ENCODE data around the gene METTL15. TPM values are rescaled to one million over a fixed set of nuclear protein-coding genes. Genes with fewer than 3 reads are reported as not detected.

METTL15 gene
- total and polyA plus RNA-seq, 2 of the 8 experiments (the other 6 are each of a cell fraction or from before 2014, with no cell fraction given): 5.4 to 10.5 TPM

GRCh38 chr11:28142724-28143123 is 34.5 kb downstream of the METTL15 start:
- no peak for FAIRE-seq
- Histone ChIP-seq H3K4ac (replicated peaks; ENCODE audit: insufficient read length, low read depth, low read length) (no peak overlapping the region), H3K4me1 (replicated peaks in 1 of 4; ENCODE audit: control insufficient read depth in 3 of 4, insufficient read depth in 4 of 4, low read length in 3 of 4) (no peaks in the 10 kb centered on the region), H3K18ac (ENCODE audit: extremely low read depth, low read length) (no peak overlapping the region), H3K36me3 (ENCODE audit: control insufficient read depth in 2 of 4, insufficient read depth in 4 of 4, low read length in 3 of 4) (peaks cover 0 to 29% (median 6%) of the 10 kb centered on the region in 4 experiments; a peak in 4 of 8 replicates), H3K9ac (replicated peaks in 1 of 4; ENCODE audit: extremely low read depth in 1 of 4, low read depth in 3 of 4, low read length in 3 of 4) (no peak overlapping the region), H3K56ac (replicated peaks; ENCODE audit: insufficient read length, low read depth, low read length) (no peak overlapping the region), H3K79me2 (ENCODE audit: control insufficient read depth in 1 of 2, insufficient read depth in 2 of 2, low read length in 2 of 2) (no peaks in the 10 kb centered on the region), H3K4me3 (ENCODE audit: extremely low read depth in 1 of 4, insufficient read depth in 2 of 4, low read depth in 3 of 4, low read length in 4 of 4) (no peak overlapping the region), H3K9me3 (ENCODE audit: insufficient read depth in 2 of 2, low read depth in 1 of 2, low read length in 1 of 2) (peaks cover 36 to 38% of the 10 kb centered on the region in 2 experiments), H2BK20ac (ENCODE audit: low read length) (no peak overlapping the region), H4K8ac (ENCODE audit: extremely low read depth, insufficient read depth, low read length) (no peak overlapping the region), H2AFZ (ENCODE audit: low read length) (no peak overlapping the region), H2BK12ac (ENCODE audit: low read depth, low read length) (no peak overlapping the region), H4K20me1 (replicated peaks in 1 of 2; ENCODE audit: control insufficient read depth in 1 of 2, insufficient read depth in 2 of 2, low read length in 2 of 2) (no peaks in the 10 kb centered on the region), H2BK15ac (ENCODE audit: low read length) (no peak overlapping the region), H3K27ac (ENCODE audit: low read depth, low read length) (no peak overlapping the region), H2AK5ac (ENCODE audit: low read depth, low read length) (no peak overlapping the region), H3K4me2 (ENCODE audit: insufficient read depth in 1 of 2, low read depth in 2 of 2, low read length in 2 of 2) (no peak overlapping the region), H3K23ac (ENCODE audit: insufficient read length) (no peak overlapping the region), H4K5ac (ENCODE audit: insufficient read length, low read depth, low read length) (no peak overlapping the region), H3K23me2 (ENCODE audit: low read depth, low read length) (no peaks in the 10 kb centered on the region; the same call in 1 of the 2 replicates), H2BK5ac (ENCODE audit: low read depth, low read length) (no peak overlapping the region), H3K27me3 (replicated peaks in 1 of 4; ENCODE audit: control insufficient read depth in 3 of 4, extremely low read depth in 1 of 4, insufficient read depth in 3 of 4, low read length in 3 of 4) (no peaks in the 10 kb centered on the region), H4K91ac (replicated peaks; ENCODE audit: insufficient read length, low read length) (no peak overlapping the region), H2BK120ac (replicated peaks; ENCODE audit: low read depth, low read length) (no peak overlapping the region), H3K14ac (ENCODE audit: insufficient read length) (no peak overlapping the region), H3K79me1 (ENCODE audit: low read depth, low read length) (no peaks in the 10 kb centered on the region)
- DNase-seq (ENCODE audit: low read depth in 1 of 2, low spot score in 2 of 2): no peak
- TF ChIP-seq BCL11A (IDR thresholded peaks at IDR 0.05; ENCODE audit: low read depth in 2 of 2, low read length in 2 of 2): no peak
- no peak for TF ChIP-seq CEBPB (IDR thresholded peaks at IDR 0.05; ENCODE audit: low read depth, low read length)
- TF ChIP-seq KDM1A (IDR thresholded peaks at IDR 0.05; ENCODE audit: borderline replicate concordance, low read length): no peak
- TF ChIP-seq RBBP5 (IDR thresholded peaks at IDR 0.05; ENCODE audit: borderline replicate concordance, low read depth, low read length): no peak
- no peak for TF ChIP-seq ZNF274 (IDR thresholded peaks at IDR 0.05; ENCODE audit: borderline replicate concordance, extremely low read depth, low read length)
- no peak for TF ChIP-seq JUND (IDR thresholded peaks at IDR 0.05; ENCODE audit: low read length)
- no peak for TF ChIP-seq USF2 (IDR thresholded peaks at IDR 0.05; ENCODE audit: low read length)
- no peak for TF ChIP-seq KDM5A (IDR thresholded peaks at IDR 0.05; ENCODE audit: low read length)
- TF ChIP-seq SRF (IDR thresholded peaks at IDR 0.05; ENCODE audit: low read depth, low read length): no peak
- TF ChIP-seq CBX8 (IDR thresholded peaks at IDR 0.05; ENCODE audit: borderline replicate concordance, low read depth, low read length): no peak
- TF ChIP-seq MAX (IDR thresholded peaks at IDR 0.05): no peak
- TF ChIP-seq TBP (IDR thresholded peaks at IDR 0.05; ENCODE audit: low read depth, low read length): no peak
- TF ChIP-seq SP1 (IDR thresholded peaks at IDR 0.05; ENCODE audit: low read depth, low read length): no peak
- no peak for TF ChIP-seq GTF2F1 (IDR thresholded peaks at IDR 0.05; ENCODE audit: borderline replicate concordance, low read depth, low read length)
- ChIA-PET POLR2A (ENCODE audit: partially characterized antibody) (no interaction called here), CTCF (ENCODE audit: partially characterized antibody) (no interaction called here)
- 100% methylated on average over 1 of the region's 1 CpG; no CpG with 5 or more reads in 1 of the 2 experiments for WGBS, 2 experiments (ENCODE audit: extremely low coverage in 1 of 2, insufficient coverage in 1 of 2, insufficient read length in 1 of 2, insufficient replicate concordance in 2 of 2, low coverage in 1 of 2, low lambda C conversion rate in 2 of 2, missing lambda C conversion rate in 1 of 2)
